HCT116 (cell line): ENCODE data around the gene EHD3. TPM values are rescaled to one million over a fixed set of nuclear protein-coding genes. Genes with fewer than 3 reads are reported as not detected.

Source experiments
- ATAC-seq: fragments of 200-7000 bp; cut with Tn5 transposase; 2 replicates; pipeline ENCODE4 v1.9.1; 2020; ENCODE audit warnings: mild to moderate bottlenecking, moderate library complexity
- BruUV-seq: library from RNA; stranded (reverse); fragments of 400-500 nt; replicated peaks from 2 replicates; lab custom pipeline; 2021; lab: Mats Ljungman, UMichigan
- CTCF ChIA-PET: fragments of 300-600 bp; sonication (Branson Sonifier 250); formaldehyde crosslinking; loops from one replicate; lab custom pipeline; 2021; ENCODE audit warnings: antibody characterized with exemption; lab: Charles Lee
- POLR2A ChIA-PET: fragments of 300-600, 350-600 bp; sonication (Branson Sonifier 250); formaldehyde crosslinking; loops from one replicate; lab custom pipeline; 2021; ENCODE audit warnings: antibody characterized with exemption; lab: Charles Lee
- RAD21 ChIA-PET, 2 experiments: fragments of 300-600 bp; sonication (Branson Sonifier 250); formaldehyde crosslinking; loops; one replicate each; lab custom pipeline; 2023; ENCODE audit warnings: low total read pairs in 2 of 2; ENCODE audit not compliant: uncharacterized antibody in 2 of 2, unreplicated experiment in 2 of 2, low non-redundant PET in 1 of 2; lab: Charles Lee
- DNase-seq: peaks from one replicate; pipeline ENCODE4 v3.0.0-alpha.2; 2010; ENCODE audit warnings: low read depth, low spot score
- H2AFZ ChIP-seq: fragments of 200-600 bp; shearing (Covaris generic), sonication (generic); 2 replicates; pipeline ENCODE4 v1.6.1; 2017; ENCODE audit warnings: low read depth, mixed run types, mixed read lengths, antibody characterized with exemption, low read length; ENCODE audit not compliant: poor library complexity, severe bottlenecking
- H3K27ac ChIP-seq: 2 replicates; pipeline ENCODE4 v1.5.1; 2012; ENCODE audit warnings: low read depth, low read length
- H3K27me3 ChIP-seq: fragments of 200-600 bp; sonication (generic); 2 replicates; pipeline ENCODE4 v1.6.1; 2016; ENCODE audit warnings: mixed run types, low read length, mixed read lengths; ENCODE audit not compliant: insufficient read depth
- H3K36me3 ChIP-seq, 2 experiments: fragments of 200-500 bp in 1 of 2; fragments of 200-600 bp in 1 of 2; sonication (Bioruptor generic) in 1 of 2; sonication (generic) in 1 of 2; 2 replicates each; pipeline versions ENCODE4 v1.5.1 to v1.6.1; 2014 to 2016; ENCODE audit warnings: low read length in 2 of 2, inconsistent platforms in 1 of 2, mixed read lengths in 1 of 2, mixed run types in 1 of 2; ENCODE audit not compliant: insufficient read depth in 2 of 2, control insufficient read depth in 1 of 2
- H3K4me1 ChIP-seq, 2 experiments: fragments of 200-600 bp in 1 of 2; sonication (generic) in 1 of 2; 2 replicates each; pipeline versions ENCODE4 v1.5.1 to v1.6.1; 2012 to 2017; ENCODE audit warnings: low read length in 2 of 2, inconsistent platforms in 1 of 2, mild to moderate bottlenecking in 1 of 2, mixed read lengths in 1 of 2, mixed run types in 1 of 2, moderate library complexity in 1 of 2; ENCODE audit not compliant: insufficient read depth in 2 of 2, control insufficient read depth in 1 of 2
- H3K4me2 ChIP-seq: fragments of 200-600 bp; sonication (generic); 2 replicates; pipeline ENCODE4 v1.6.1; 2017; ENCODE audit warnings: mixed run types, low read length, mixed read lengths
- H3K4me3 ChIP-seq, 2 experiments: fragments of 200-600 bp in 1 of 2; sonication (generic) in 1 of 2; replicated peaks in 1 of 2; 2 replicates each; pipeline ENCODE4 v1.5.1; 2011 to 2016; ENCODE audit warnings: low read length in 2 of 2, control low read depth in 1 of 2, low read depth in 1 of 2, mild to moderate bottlenecking in 1 of 2, mixed read lengths in 1 of 2, mixed run types in 1 of 2
- H3K79me2 ChIP-seq: fragments of 200-600 bp; sonication (generic); 2 replicates; pipeline ENCODE4 v1.6.1; 2017; ENCODE audit warnings: mild to moderate bottlenecking, mixed run types, low read length, moderate library complexity, mixed read lengths; ENCODE audit not compliant: insufficient read depth
- H3K9ac ChIP-seq: fragments of 200-600 bp; sonication (generic); 2 replicates; pipeline ENCODE4 v1.6.1; 2016; ENCODE audit warnings: low read length, mixed read lengths
- H3K9me2 ChIP-seq: fragments of 200-600 bp; sonication (generic), shearing (Covaris generic); 2 replicates; pipeline ENCODE4 v1.6.1; 2017; ENCODE audit warnings: mixed run types, mild to moderate bottlenecking, moderate library complexity; ENCODE audit not compliant: insufficient read depth
- H3K9me3 ChIP-seq, 2 experiments: fragments of 200-500 bp in 1 of 2; fragments of 200-600 bp in 1 of 2; sonication (Bioruptor generic) in 1 of 2; sonication (generic) in 1 of 2; 2 replicates each; pipeline ENCODE4 v1.6.1; 2014 to 2017; ENCODE audit warnings: low read length in 2 of 2, mixed read lengths in 2 of 2, inconsistent platforms in 1 of 2, low read depth in 1 of 2, mild to moderate bottlenecking in 1 of 2, mixed run types in 1 of 2, moderate library complexity in 1 of 2; ENCODE audit not compliant: control insufficient read depth in 1 of 2, insufficient read depth in 1 of 2
- H4K20me1 ChIP-seq: fragments of 200-600 bp; sonication (generic), shearing (Covaris generic); 2 replicates; pipeline ENCODE4 v1.6.1; 2017; ENCODE audit warnings: mixed run types, mild to moderate bottlenecking, moderate library complexity; ENCODE audit not compliant: insufficient read depth
- CBX3 ChIP-seq: IDR thresholded peaks from 2 replicates; pipeline ENCODE4 v1.6.1; 2012; ENCODE audit warnings: low read depth
- CEBPB ChIP-seq: IDR thresholded peaks from 2 replicates; pipeline ENCODE4 v1.6.1; 2012; ENCODE audit warnings: low read depth
- ELF1 ChIP-seq: IDR thresholded peaks from 2 replicates; pipeline ENCODE4 v1.6.1; 2012; ENCODE audit warnings: low read depth, borderline replicate concordance
- EZH2phosphoT487 ChIP-seq: fragments of 200-600 bp; IDR thresholded peaks from 2 replicates; pipeline ENCODE4 v1.6.1; 2018; ENCODE audit warnings: antibody characterized with exemption, borderline replicate concordance
- POLR2A ChIP-seq: IDR thresholded peaks from 2 replicates; pipeline ENCODE4 v1.7.0; 2011; ENCODE audit warnings: borderline replicate concordance; ENCODE audit not compliant: insufficient read depth, insufficient read length; ENCODE audit errors: extremely low read depth
- RAD21 ChIP-seq: IDR thresholded peaks from 2 replicates; pipeline ENCODE4 v1.6.1; 2012; ENCODE audit warnings: low read depth, mild to moderate bottlenecking
- SP1 ChIP-seq: IDR thresholded peaks from 2 replicates; pipeline ENCODE4 v1.6.1; 2012; ENCODE audit warnings: low read depth
- SRF ChIP-seq: IDR thresholded peaks from 2 replicates; pipeline ENCODE4 v1.6.1; 2012; ENCODE audit warnings: low read depth
- ZBTB33 ChIP-seq: IDR thresholded peaks from 2 replicates; pipeline ENCODE4 v1.6.1; 2011; ENCODE audit warnings: mild to moderate bottlenecking, low read length, moderate library complexity; ENCODE audit not compliant: insufficient replicate concordance; ENCODE audit errors: extremely low read depth
- intact Hi-C: fragments of 100-400 bp; cut with micrococcal nuclease; formaldehyde crosslinking; loops from 2 replicates; pipeline ENCODE4 v1.10.0; 2022
- total RNA-seq: library from RNA; stranded (reverse); gene quantifications from one replicate; pipeline ENCODE4 v1.2.1, GENCODE V29; 2021; ENCODE audit not compliant: unreplicated experiment
- TF ChIP-seq, protein P1 (sequence below): IDR thresholded peaks from 2 replicates; pipeline ENCODE4 v1.6.1; 2012

Gene EHD3
- total RNA-seq, 1 experiment from 2014 or later = not detected

DNA sequence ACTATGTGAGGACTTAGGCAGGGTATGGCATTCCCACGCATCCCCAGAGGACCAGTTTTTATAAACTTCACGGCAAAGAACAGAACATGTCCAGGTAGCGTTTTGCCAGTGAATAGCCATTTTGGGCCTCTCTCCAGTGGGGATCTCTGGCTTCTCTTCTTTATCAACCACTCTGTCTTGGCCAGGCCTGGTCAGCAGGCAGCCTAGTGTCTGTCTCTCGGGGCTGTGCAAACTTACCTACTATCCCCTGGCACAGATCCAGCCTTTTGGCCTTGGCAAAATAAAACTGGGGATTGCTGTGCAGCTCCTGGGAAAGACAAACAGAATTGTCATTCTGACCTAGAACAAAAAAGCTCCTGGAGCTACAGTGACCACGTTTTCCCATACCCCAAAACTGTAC is 31.1 kb upstream of the EHD3 start (continued):
- no peak for TF ChIP-seq ZBTB33
- TF ChIP-seq, protein P1, sequence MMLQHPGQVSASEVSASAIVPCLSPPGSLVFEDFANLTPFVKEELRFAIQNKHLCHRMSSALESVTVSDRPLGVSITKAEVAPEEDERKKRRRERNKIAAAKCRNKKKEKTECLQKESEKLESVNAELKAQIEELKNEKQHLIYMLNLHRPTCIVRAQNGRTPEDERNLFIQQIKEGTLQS = no peak
- TF ChIP-seq SRF = no peak
- TF ChIP-seq ELF1 = no peak
- no peak for TF ChIP-seq CEBPB
- no peak for TF ChIP-seq RAD21
- no peak for TF ChIP-seq POLR2A
- no peak for TF ChIP-seq SP1
- no peak for TF ChIP-seq EZH2phosphoT487

GRCh38 chr2:31203916-31204315 is 30.0 kb upstream of the EHD3 start:
- POLR2A ChIA-PET = no interaction called here
- TF ChIP-seq CBX3 = no peak
- Histone ChIP-seq H3K36me3 (no peaks in the 10 kb centered on the region), H3K9me2 (no peaks in the 10 kb centered on the region), H3K4me2 (no peak overlapping the region), H3K9me3 (no peaks in the 10 kb centered on the region), H3K27ac (no peak overlapping the region), H4K20me1 (no peaks in the 10 kb centered on the region), H3K9ac (no peak overlapping the region), H3K27me3 (peaks cover 19% of the 10 kb centered on the region; the same call in 1 of the 2 replicates), H2AFZ (no peak overlapping the region), H3K4me1 (no peaks in the 10 kb centered on the region), H3K4me3 (no peak overlapping the region), H3K79me2 (no peaks in the 10 kb centered on the region)
- no TSS peak for BruUV-seq
- CTCF ChIA-PET = no interaction called here
- no peak for ATAC-seq
- RAD21 ChIA-PET = no interaction called here
- intact Hi-C loops = no loop called here
- DNase-seq = no peak
